ENCODE measurements around the gene RPL15.

The RPL15 gene

GRCh38 chr3:23944861-23945662 lies 28.1 kb downstream of the RPL15 start, which contains the start of gene NR1D2:
TSS of gene NR1D2 (plus strand) at chr3:23945286. CDS start at chr3:23945579, 293 bp downstream.
- H3K56ac ChIP-seq (ENCODE audit: low read length), result peak within 1 kb of the TSS; percentile 98
- no peak within 1 kb of the TSS for H3K4ac ChIP-seq (ENCODE audit: low read depth, low read length)
- H3K36me3 ChIP-seq (ENCODE audit: control insufficient read depth, insufficient read depth, low read length), result no peaks in the 10 kb centered on the region
- H4K5ac ChIP-seq (ENCODE audit: low read length), result no peak within 1 kb of the TSS
- peak; percentile 90 for DNase-seq
- peak within 1 kb of the TSS; percentile 37 for H2BK15ac ChIP-seq (replicated peaks; ENCODE audit: low read depth)
- H2BK5ac ChIP-seq (ENCODE audit: low read length), result peak within 1 kb of the TSS; percentile 91
- peak within 1 kb of the TSS; percentile 95 for H3K18ac ChIP-seq (ENCODE audit: low read length)
- H3K27ac ChIP-seq (ENCODE audit: low read depth, low read length), result peak within 1 kb of the TSS; percentile 96
- peak within 1 kb of the TSS; percentile 66 for H3K23ac ChIP-seq (ENCODE audit: low read length)
- H4K8ac ChIP-seq (ENCODE audit: low read depth, low read length), result peak within 1 kb of the TSS; percentile 65
- H3K4me1 ChIP-seq (ENCODE audit: control insufficient read depth, low read depth, low read length), result peaks cover 14% of the 10 kb centered on the region
- H2AK5ac ChIP-seq (ENCODE audit: low read length), result no peak within 1 kb of the TSS
- peak within 1 kb of the TSS; percentile 91 for H3K9ac ChIP-seq (ENCODE audit: low read length)
- H3K27me3 ChIP-seq (ENCODE audit: insufficient read depth, low read length, poor library complexity), result no peaks in the 10 kb centered on the region
- peaks cover 19% of the 10 kb centered on the region for H3K79me2 ChIP-seq (ENCODE audit: control insufficient read depth, insufficient read depth, low read length)
- H3K4me2 ChIP-seq (ENCODE audit: low read length), result peak within 1 kb of the TSS; percentile 99
- peaks cover 4% of the 10 kb centered on the region for H3K79me1 ChIP-seq (ENCODE audit: low read length)
- peak within 1 kb of the TSS; percentile 68 for H2BK120ac ChIP-seq (ENCODE audit: low read depth, low read length)
- no CpG with 5 or more reads among the region's 88 CpGs for WGBS (ENCODE audit: extremely low coverage, insufficient coverage, low lambda C conversion rate)
- peak within 1 kb of the TSS; percentile 86 for H3K4me3 ChIP-seq (ENCODE audit: low read length)

DNA sequence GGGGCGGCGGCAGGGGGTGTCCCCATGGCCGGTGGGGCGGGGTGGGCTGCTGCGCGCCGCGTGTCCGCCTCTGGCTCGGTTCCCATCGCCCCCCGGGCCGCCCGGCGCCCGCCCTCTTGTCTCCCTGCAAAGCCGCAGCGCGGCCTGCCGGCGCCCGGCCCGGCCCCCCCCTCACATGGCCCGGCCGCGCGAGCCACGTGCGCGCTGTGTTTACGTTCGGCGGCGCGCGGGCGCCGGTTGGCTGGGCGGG lies 28.7 kb downstream of the RPL15 start:
- H3K23ac ChIP-seq (ENCODE audit: low read length), result no peak overlapping the region
- H3K9ac ChIP-seq (ENCODE audit: low read length), result peak overlapping the region; percentile 62
- peaks cover 22% of the 10 kb centered on the region for H3K79me2 ChIP-seq (ENCODE audit: control insufficient read depth, insufficient read depth, low read length)
- H4K8ac ChIP-seq (ENCODE audit: low read depth, low read length), result no peak overlapping the region
- H3K18ac ChIP-seq (ENCODE audit: low read length), result peak overlapping the region; percentile 95
- no CpG with 5 or more reads among the region's 39 CpGs for WGBS (ENCODE audit: extremely low coverage, insufficient coverage, low lambda C conversion rate)
- H3K4me3 ChIP-seq (ENCODE audit: low read length), result peak overlapping the region; percentile 46
- H2BK5ac ChIP-seq (ENCODE audit: low read length), result no peak overlapping the region
- H3K4ac ChIP-seq (ENCODE audit: low read depth, low read length), result no peak overlapping the region
- H3K4me1 ChIP-seq (ENCODE audit: control insufficient read depth, low read depth, low read length), result peaks cover 14% of the 10 kb centered on the region
- no peak for DNase-seq
- no peak overlapping the region for H4K5ac ChIP-seq (ENCODE audit: low read length)
- no peaks in the 10 kb centered on the region for H3K27me3 ChIP-seq (ENCODE audit: insufficient read depth, low read length, poor library complexity)
- peak overlapping the region; percentile 93 for H3K27ac ChIP-seq (ENCODE audit: low read depth, low read length)
- H3K56ac ChIP-seq (ENCODE audit: low read length), result peak overlapping the region; percentile 80
- peaks cover 4% of the 10 kb centered on the region for H3K79me1 ChIP-seq (ENCODE audit: low read length)
- no peak overlapping the region for H2AK5ac ChIP-seq (ENCODE audit: low read length)
- H2BK15ac ChIP-seq (replicated peaks; ENCODE audit: low read depth), result no peak overlapping the region
- no peaks in the 10 kb centered on the region for H3K36me3 ChIP-seq (ENCODE audit: control insufficient read depth, insufficient read depth, low read length)
- H3K4me2 ChIP-seq (ENCODE audit: low read length), result no peak overlapping the region
- H2BK120ac ChIP-seq (ENCODE audit: low read depth, low read length), result no peak overlapping the region

GRCh38 chr3:23945913-23946687 lies 29.2 kb downstream of the RPL15 start:
- Histone ChIP-seq H3K4ac (ENCODE audit: low read depth, low read length) (no peak overlapping the region), H3K79me1 (ENCODE audit: low read length) (peaks cover 4% of the 10 kb centered on the region), H3K4me2 (ENCODE audit: low read length) (peak overlapping the region; percentile 91), H3K23ac (ENCODE audit: low read length) (no peak overlapping the region), H3K18ac (ENCODE audit: low read length) (peak overlapping the region; percentile 75), H3K56ac (ENCODE audit: low read length) (peak overlapping the region; percentile 97), H2BK120ac (ENCODE audit: low read depth, low read length) (no peak overlapping the region), H2BK15ac (replicated peaks; ENCODE audit: low read depth) (no peak overlapping the region), H3K9ac (ENCODE audit: low read length) (peak overlapping the region; percentile 91), H4K5ac (ENCODE audit: low read length) (no peak overlapping the region), H4K8ac (ENCODE audit: low read depth, low read length) (no peak overlapping the region), H3K27ac (ENCODE audit: low read depth, low read length) (peak overlapping the region; percentile 95), H3K27me3 (ENCODE audit: insufficient read depth, low read length, poor library complexity) (no peaks in the 10 kb centered on the region), H3K79me2 (ENCODE audit: control insufficient read depth, insufficient read depth, low read length) (peaks cover 22% of the 10 kb centered on the region), H3K36me3 (ENCODE audit: control insufficient read depth, insufficient read depth, low read length) (no peaks in the 10 kb centered on the region), H3K4me3 (ENCODE audit: low read length) (peak overlapping the region; percentile 86), H3K4me1 (ENCODE audit: control insufficient read depth, low read depth, low read length) (peaks cover 14% of the 10 kb centered on the region), H2BK5ac (ENCODE audit: low read length) (peak overlapping the region; percentile 82), H2AK5ac (ENCODE audit: low read length) (peak overlapping the region; percentile 69)
- no CpG with 5 or more reads among the region's 87 CpGs for WGBS (ENCODE audit: extremely low coverage, insufficient coverage, low lambda C conversion rate)
- peak; percentile 98 for DNase-seq

- no CpG with 5 or more reads among the region's 2 CpGs for WGBS (ENCODE audit: extremely low coverage, insufficient coverage, low lambda C conversion rate)
- Histone ChIP-seq H4K8ac (ENCODE audit: low read depth, low read length) (no peak overlapping the region), H3K4me1 (ENCODE audit: control insufficient read depth, low read depth, low read length) (peaks cover 12% of the 10 kb centered on the region), H3K9ac (ENCODE audit: low read length) (no peak overlapping the region), H2BK15ac (replicated peaks; ENCODE audit: low read depth) (no peak overlapping the region), H3K27ac (ENCODE audit: low read depth, low read length) (no peak overlapping the region), H3K56ac (ENCODE audit: low read length) (no peak overlapping the region), H2AK5ac (ENCODE audit: low read length) (no peak overlapping the region), H3K27me3 (ENCODE audit: insufficient read depth, low read length, poor library complexity) (no peaks in the 10 kb centered on the region), H3K18ac (ENCODE audit: low read length) (no peak overlapping the region), H2BK120ac (ENCODE audit: low read depth, low read length) (no peak overlapping the region), H2BK5ac (ENCODE audit: low read length) (no peak overlapping the region), H3K4ac (ENCODE audit: low read depth, low read length) (no peak overlapping the region), H3K36me3 (ENCODE audit: control insufficient read depth, insufficient read depth, low read length) (no peaks in the 10 kb centered on the region), H3K23ac (ENCODE audit: low read length) (no peak overlapping the region), H4K5ac (ENCODE audit: low read length) (no peak overlapping the region), H3K79me2 (ENCODE audit: control insufficient read depth, insufficient read depth, low read length) (peaks cover 28% of the 10 kb centered on the region), H3K4me3 (ENCODE audit: low read length) (no peak overlapping the region), H3K79me1 (ENCODE audit: low read length) (peaks cover 7% of the 10 kb centered on the region), H3K4me2 (ENCODE audit: low read length) (no peak overlapping the region)
- no peak for DNase-seq
Measured at GRCh38 chr3:23948761-23949160, 31.8 kb downstream of the RPL15 start.

GRCh38 chr3:23949784-23950183 lies 32.9 kb downstream of the RPL15 start:
- H3K23ac ChIP-seq (ENCODE audit: low read length), result no peak overlapping the region
- H4K8ac ChIP-seq (ENCODE audit: low read depth, low read length), result no peak overlapping the region
- H3K4me2 ChIP-seq (ENCODE audit: low read length), result no peak overlapping the region
- no peak overlapping the region for H3K27ac ChIP-seq (ENCODE audit: low read depth, low read length)
- H3K4me3 ChIP-seq (ENCODE audit: low read length), result no peak overlapping the region
- peaks cover 5% of the 10 kb centered on the region for H3K4me1 ChIP-seq (ENCODE audit: control insufficient read depth, low read depth, low read length)
- no peak overlapping the region for H3K4ac ChIP-seq (ENCODE audit: low read depth, low read length)
- peaks cover 7% of the 10 kb centered on the region for H3K79me1 ChIP-seq (ENCODE audit: low read length)
- H3K9ac ChIP-seq (ENCODE audit: low read length), result no peak overlapping the region
- H3K56ac ChIP-seq (ENCODE audit: low read length), result no peak overlapping the region
- no peak overlapping the region for H2BK15ac ChIP-seq (replicated peaks; ENCODE audit: low read depth)
- DNase-seq, result no peak
- H2BK120ac ChIP-seq (ENCODE audit: low read depth, low read length), result no peak overlapping the region
- no peak overlapping the region for H3K18ac ChIP-seq (ENCODE audit: low read length)
- peaks cover 28% of the 10 kb centered on the region for H3K79me2 ChIP-seq (ENCODE audit: control insufficient read depth, insufficient read depth, low read length)
- H3K36me3 ChIP-seq (ENCODE audit: control insufficient read depth, insufficient read depth, low read length), result no peaks in the 10 kb centered on the region
- no peak overlapping the region for H4K5ac ChIP-seq (ENCODE audit: low read length)
- no peak overlapping the region for H2AK5ac ChIP-seq (ENCODE audit: low read length)
- H2BK5ac ChIP-seq (ENCODE audit: low read length), result no peak overlapping the region
- H3K27me3 ChIP-seq (ENCODE audit: insufficient read depth, low read length, poor library complexity), result no peaks in the 10 kb centered on the region

Data from mesendoderm (in vitro differentiated cells).